Activated CD8-positive, alpha-beta T cell treated with anti-CD3 and anti-CD28 coated beads for 36 hours (primary cell): Measurements from ENCODE around the gene ZXDC. TPM values are rescaled to one million over a fixed set of nuclear protein-coding genes. Genes with fewer than 3 reads are reported as not detected.

Experiments
- ATAC-seq: fragments of 200-7000 bp; cut with Tn5 transposase; one replicate; pipeline ENCODE4 v1.10.0; 2021; ENCODE audit warnings: mild to moderate bottlenecking, moderate library complexity
- CTCF ChIA-PET: fragments of 350-600 bp; sonication (Branson Sonifier 250); formaldehyde crosslinking; loops from one replicate; lab custom pipeline; 2021; ENCODE audit warnings: antibody characterized with exemption; lab: Charles Lee
- POLR2A ChIA-PET: fragments of 350-600 bp; sonication (Branson Sonifier 250); formaldehyde crosslinking; loops from one replicate; lab custom pipeline; 2021; ENCODE audit warnings: antibody characterized with exemption; lab: Charles Lee
- DNase-seq: peaks from one replicate; pipeline ENCODE4 v3.0.0-alpha.2; 2020
- H3K27ac Mint-ChIP-seq: one replicate; pipeline ENCODE4 v1.8.0; 2021; ENCODE audit warnings: mild to moderate bottlenecking, mixed read lengths
- H3K27me3 Mint-ChIP-seq: one replicate; pipeline ENCODE4 v1.8.0; 2021; ENCODE audit warnings: mixed read lengths
- H3K36me3 Mint-ChIP-seq: one replicate; pipeline ENCODE4 v1.8.0; 2021; ENCODE audit warnings: low read depth, mixed read lengths
- H3K4me1 Mint-ChIP-seq: one replicate; pipeline ENCODE4 v1.8.0; 2021; ENCODE audit warnings: low read depth, mixed read lengths
- H3K4me3 Mint-ChIP-seq: one replicate; pipeline ENCODE4 v1.8.0; 2021; ENCODE audit warnings: mild to moderate bottlenecking, moderate library complexity, mixed read lengths
- H3K9me3 Mint-ChIP-seq: one replicate; pipeline ENCODE4 v1.8.0; 2021; ENCODE audit warnings: mixed read lengths
- CTCF ChIP-seq: fragments of 200-600 bp; IDR thresholded peaks from one replicate; pipeline ENCODE4 v1.8.0; 2022; ENCODE audit warnings: antibody characterized with exemption, mild to moderate bottlenecking
- intact Hi-C: fragments of 100-400 bp; cut with micrococcal nuclease; formaldehyde crosslinking; loops from one replicate; pipeline ENCODE4 v1.10.0; 2022
- total RNA-seq, 2 experiments: library from RNA; stranded (reverse); gene quantifications; one replicate each; pipeline ENCODE4 v1.2.3, GENCODE V29; 2021

Gene ZXDC
- total RNA-seq, 2 experiments from 2014 or later, result 27.8 to 29.8 TPM

GRCh38 chr3:126413693-126414080 is 62.0 kb downstream of the ZXDC start:
- Mint-ChIP-seq H3K9me3 (no peaks in the 10 kb centered on the region), H3K4me1 (no peaks in the 10 kb centered on the region), H3K27me3 (peaks cover 28% of the 10 kb centered on the region), H3K36me3 (no peaks in the 10 kb centered on the region), H3K27ac (no peak overlapping the region), H3K4me3 (no peak overlapping the region)
- ChIA-PET CTCF (no interaction called here), POLR2A (no interaction called here)
- intact Hi-C loops, result no loop called here
- ATAC-seq, result no peak
- no peak for DNase-seq
- TF ChIP-seq CTCF, result no peak

GRCh38 chr3:126412841-126413692 is 62.6 kb downstream of the ZXDC start:
- Mint-ChIP-seq H3K9me3 (no peaks in the 10 kb centered on the region), H3K27ac (no peak overlapping the region), H3K4me1 (no peaks in the 10 kb centered on the region), H3K36me3 (no peaks in the 10 kb centered on the region), H3K4me3 (no peak overlapping the region), H3K27me3 (peaks cover 28% of the 10 kb centered on the region)
- intact Hi-C loops, result no loop called here
- ChIA-PET CTCF (no interaction called here), POLR2A (no interaction called here)
- ATAC-seq (no peak), DNase-seq (no peak)
- no peak for TF ChIP-seq CTCF

- DNase-seq, result no peak
- intact Hi-C loops, result no loop called here
- TF ChIP-seq CTCF, result no peak
- Mint-ChIP-seq H3K4me3 (no peak overlapping the region), H3K27ac (no peak overlapping the region), H3K4me1 (no peaks in the 10 kb centered on the region), H3K36me3 (no peaks in the 10 kb centered on the region), H3K9me3 (no peaks in the 10 kb centered on the region), H3K27me3 (peaks cover 17% of the 10 kb centered on the region)
- no peak for ATAC-seq
- CTCF ChIA-PET, result no interaction called here
- POLR2A ChIA-PET, result interaction anchor here (1.5 kb wide), 1 partner anchor 9 kb away, joined by 4 read pairs; no protein-coding TSS in a partner anchor
Measured at GRCh38 chr3:126408099-126408498, 67.6 kb downstream of the ZXDC start.

GRCh38 chr3:126407412-126408044 is 68.2 kb downstream of the ZXDC start:
- DNase-seq (no peak), ATAC-seq (no peak)
- Mint-ChIP-seq H3K36me3 (no peaks in the 10 kb centered on the region), H3K27ac (no peak overlapping the region), H3K4me3 (no peak overlapping the region), H3K27me3 (peaks cover 18% of the 10 kb centered on the region), H3K4me1 (no peaks in the 10 kb centered on the region), H3K9me3 (no peaks in the 10 kb centered on the region)
- ChIA-PET CTCF (no interaction called here), POLR2A (interaction anchor here (1.5 kb wide), 2 partner anchors 10 to 29 kb away, joined by 3 to 4 read pairs; no protein-coding TSS in a partner anchor)
- TF ChIP-seq CTCF, result no peak
- intact Hi-C loops, result no loop called here
